Measurements from ENCODE around the gene CRELD2.

CRELD2 gene

DNA sequence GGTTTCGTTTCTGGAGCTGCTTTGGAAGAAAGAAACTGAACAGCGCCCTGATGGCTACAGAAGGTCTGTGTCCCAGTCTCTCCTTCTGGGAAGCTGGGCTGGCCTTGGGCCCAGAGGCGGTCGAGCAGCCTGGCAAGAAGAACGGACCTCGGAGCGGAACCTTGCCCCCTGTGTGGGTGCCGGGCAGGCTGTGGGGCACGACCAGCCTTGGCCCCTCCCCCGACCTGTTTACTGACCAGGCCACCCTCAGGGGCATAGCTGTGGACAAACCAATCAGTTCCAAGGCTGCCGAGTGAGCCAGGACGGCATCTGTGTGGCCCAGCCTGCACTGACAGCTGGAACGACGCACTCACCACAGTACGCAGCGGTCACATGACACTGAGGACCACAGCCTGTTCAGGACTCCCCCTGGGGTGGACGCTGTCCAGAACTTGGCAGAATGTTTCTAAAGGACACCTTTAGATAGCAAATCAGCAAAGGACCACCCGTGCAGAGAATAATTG is 49.3 kb downstream of the CRELD2 start:
- DNase-seq (ENCODE audit: low read depth in 2 of 2), result no peak

DNA sequence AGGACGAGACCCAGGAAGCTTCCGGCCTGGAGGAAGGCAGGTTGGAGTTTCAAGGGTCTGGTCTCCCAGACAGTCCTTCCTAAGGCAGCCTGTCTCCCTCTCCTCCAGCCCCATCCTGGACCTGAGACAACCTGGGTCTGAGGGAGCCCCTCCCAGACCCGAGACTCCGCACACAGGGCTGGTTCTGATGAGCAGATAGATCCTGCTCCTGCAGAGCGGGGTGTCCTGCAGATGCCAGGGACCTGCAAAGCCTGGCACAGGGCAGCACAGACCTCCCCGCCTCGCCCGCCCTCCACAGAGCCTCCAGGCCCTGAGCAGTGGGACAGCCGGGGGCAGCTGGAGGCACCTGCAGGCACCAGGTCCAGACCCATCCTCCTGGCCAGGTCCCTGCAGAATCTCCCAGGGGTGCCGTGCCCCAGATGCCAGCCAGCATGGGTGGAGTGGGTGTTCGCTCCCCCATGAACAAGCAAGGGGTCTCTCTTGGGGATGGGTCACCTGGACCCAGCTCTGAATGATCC is 49.9 kb downstream of the CRELD2 start:
- no peak for DNase-seq (ENCODE audit: low read depth in 2 of 2)

DNA sequence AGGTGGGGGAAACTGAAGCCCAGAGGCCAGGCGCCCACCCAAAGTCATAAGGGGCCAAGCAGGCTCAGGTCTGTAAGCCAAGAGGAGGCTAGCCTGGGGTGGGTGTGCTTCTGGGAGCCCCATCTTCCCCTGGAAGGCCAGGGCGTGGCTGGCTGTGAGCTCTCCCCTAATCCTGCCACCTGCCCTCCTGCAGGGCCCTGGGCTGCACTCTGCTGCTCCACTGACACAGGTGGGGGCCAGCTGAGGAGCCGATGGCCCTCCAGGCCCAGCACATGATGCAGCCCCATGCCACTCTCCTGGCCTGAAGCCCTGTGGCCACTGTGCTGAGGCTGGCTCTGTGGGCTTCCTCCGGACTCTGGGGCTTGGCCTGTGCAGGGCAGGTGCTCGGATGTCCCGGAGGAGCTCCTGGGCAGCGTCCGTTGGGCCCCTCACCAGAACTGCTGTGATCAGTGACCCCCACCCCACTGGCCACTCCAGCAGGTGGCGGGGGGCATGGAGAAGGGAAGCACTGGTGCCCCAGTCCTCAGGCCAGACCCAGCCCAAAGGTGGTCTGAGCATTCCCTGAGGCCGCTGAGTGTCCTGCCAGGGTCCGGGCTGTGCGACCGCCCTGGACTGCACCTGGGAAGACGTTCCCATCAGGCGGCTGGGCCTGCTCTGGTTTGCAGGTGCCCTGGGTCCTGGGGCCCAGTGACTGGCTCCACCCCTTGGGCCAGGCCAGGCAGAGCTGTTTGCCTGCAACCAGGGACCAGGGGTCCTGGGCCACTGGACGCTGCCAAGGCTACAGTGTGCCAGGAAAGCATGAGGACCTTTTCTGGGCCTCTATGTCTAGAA is 50.6 kb downstream of the CRELD2 start:
- no peak for DNase-seq (ENCODE audit: low read depth in 2 of 2)

DNA sequence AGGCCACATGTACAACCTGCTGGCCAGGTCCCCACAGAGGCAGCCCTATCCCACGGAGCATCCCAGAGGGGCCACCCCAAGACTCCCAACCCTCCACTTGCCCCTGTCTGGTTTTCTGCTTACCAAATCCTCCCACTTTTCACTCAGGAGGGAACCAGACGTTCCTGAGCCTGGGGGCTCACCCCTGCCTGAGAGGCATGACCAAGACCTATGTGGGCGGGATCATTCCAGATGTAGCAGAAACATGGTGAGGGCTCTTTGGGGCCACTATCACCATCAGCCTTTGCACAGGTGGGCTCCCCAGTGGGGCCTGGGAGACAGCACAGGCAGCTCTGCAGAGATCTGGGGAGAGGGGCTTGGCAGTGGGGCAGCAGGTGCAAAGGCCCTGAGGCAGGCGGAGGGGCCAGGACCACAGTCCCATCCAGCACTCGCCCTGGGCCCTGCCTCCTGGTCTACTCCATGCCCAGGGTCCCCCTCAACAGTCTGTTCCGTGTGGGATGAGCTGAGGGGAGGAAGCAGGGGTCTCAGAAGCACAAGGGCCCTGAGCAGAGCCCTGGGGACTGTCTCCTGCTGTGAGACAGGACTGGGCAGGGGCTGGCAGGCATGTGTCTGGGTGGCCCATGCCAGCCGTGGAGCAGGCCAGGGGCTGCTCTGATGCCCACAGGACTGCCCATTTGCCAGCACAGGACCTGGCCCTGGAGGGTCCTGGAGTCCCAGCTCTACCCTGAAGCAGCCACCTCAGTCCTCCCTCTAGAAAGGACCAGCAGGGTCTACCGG is 51.5 kb downstream of the CRELD2 start:
- DNase-seq (ENCODE audit: low read depth in 2 of 2), result no peak

DNA sequence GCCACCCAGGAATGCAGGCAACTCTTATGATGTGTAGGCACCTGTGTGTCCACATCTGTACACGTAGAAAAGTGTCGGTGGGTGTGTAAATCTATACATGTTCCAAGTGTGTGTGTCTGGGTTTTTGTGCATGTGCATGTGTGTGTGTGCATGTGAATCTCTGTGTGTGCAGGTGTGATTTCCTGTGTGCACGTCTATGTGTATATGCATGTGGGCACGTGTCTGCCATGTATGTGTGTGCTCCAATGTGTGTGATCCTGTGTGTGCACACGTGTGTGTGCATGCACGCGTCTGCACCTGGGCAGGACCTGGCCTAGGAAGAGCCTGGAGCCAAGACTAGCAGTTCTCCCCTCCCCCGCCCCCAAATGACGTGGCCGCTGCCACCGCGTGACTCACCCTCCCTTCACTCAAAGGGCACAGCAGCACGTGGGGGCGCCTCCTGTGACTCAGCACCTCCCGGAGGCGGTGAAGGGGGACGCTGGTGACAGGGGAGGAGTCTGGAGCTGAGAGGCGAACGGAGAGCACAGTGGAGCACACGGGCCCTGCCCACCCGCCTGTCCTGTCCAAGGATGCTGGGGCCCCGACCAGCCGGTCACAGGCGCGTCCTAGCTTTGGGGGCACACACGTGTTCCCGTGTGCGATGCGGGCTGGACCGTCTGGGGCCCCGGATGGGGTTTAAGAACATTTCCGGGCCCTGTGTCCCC is 52.2 kb downstream of the CRELD2 start:
- DNase-seq (ENCODE audit: low read depth in 2 of 2), result peak; percentile 83 to 87

DNA sequence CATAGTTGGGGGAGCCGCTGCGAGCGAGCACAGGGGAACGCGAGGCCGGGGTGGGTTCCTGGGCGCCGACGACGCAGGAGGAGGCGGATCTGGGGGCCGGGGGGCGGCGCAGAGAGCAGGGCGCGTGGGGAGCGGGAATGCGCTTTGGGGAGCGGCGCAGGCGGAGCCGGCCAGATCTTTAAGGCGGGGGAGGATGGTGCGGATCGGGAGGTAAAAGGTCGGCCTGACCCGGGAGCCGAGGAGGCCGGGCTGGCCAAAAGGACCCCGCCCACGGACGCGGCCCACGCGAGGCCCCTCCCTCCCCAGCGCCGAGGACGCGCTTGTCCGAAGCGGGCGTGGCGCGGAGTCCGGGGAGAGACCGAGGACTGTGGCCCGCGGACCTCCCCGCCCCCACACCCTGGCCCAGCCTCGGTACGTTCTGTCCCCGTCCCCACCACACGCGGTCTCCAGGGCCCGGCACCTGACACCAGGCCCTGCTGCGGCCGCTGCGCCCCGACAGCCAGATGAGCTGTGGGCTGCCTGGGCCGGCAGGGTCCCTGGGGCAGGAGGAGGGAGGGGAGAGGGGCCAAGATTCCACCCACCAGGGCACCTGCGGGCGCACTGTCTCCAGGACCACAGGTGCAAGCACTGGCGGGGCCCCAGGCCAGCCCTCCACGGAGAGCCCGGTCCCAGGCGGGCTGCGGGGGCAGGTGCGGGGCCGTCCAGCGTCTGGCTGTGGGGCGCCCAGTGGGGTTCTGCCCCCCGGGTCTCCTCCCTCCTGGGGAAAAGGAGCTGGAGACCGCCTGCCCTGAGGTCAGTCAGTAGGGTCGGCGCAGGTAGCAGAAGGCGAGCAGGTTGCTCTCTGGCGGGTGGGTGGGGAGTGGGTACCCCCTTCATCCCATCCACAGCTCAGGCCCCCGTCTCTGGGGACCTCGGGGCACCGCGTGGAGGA is 53.1 kb downstream of the CRELD2 start:
- no peak for DNase-seq (ENCODE audit: low read depth in 2 of 2)

DNA sequence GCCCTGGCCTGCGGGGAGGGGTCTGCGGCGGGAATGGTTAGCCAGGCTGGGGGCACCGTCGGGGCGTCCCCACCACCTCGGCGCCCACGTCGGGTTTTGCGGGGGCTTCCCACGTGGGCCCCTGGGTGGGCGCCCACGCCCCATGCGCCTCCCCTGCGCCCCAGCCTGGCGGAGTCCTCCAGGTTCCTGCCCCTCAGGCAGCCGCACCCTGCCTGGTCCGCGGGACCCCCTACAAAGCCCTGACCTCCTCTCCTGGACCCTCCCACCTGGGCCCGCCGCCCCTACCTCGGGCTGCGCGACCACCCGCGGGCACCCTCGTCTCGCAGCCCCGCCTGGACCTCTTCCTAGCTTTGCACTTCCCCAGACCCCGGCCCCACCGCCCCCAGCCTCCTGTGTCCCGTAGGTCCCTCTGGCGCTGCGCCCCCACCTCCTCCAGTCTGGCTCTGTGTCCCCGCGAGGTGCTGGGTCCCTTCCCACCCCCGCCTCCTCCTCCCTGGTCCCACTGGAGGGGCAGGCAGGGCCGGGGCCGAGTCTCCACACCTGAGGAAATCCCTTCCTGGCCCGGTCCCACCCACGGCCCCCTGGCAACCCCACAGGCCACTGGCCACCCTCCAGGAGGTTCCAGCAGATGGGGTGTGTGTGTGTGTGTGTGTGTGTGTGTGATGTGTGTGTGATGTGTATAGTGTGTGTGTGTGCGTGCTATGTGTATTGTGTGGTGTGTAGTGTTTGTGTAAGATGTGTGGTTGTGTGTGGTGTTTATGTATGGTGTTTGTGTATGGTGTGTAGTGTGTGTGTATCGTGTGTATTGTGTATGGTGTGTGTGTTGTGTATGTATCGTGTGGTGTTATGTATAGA is 54.0 kb downstream of the CRELD2 start:
- DNase-seq (ENCODE audit: low read depth in 2 of 2), result no peak

DNA sequence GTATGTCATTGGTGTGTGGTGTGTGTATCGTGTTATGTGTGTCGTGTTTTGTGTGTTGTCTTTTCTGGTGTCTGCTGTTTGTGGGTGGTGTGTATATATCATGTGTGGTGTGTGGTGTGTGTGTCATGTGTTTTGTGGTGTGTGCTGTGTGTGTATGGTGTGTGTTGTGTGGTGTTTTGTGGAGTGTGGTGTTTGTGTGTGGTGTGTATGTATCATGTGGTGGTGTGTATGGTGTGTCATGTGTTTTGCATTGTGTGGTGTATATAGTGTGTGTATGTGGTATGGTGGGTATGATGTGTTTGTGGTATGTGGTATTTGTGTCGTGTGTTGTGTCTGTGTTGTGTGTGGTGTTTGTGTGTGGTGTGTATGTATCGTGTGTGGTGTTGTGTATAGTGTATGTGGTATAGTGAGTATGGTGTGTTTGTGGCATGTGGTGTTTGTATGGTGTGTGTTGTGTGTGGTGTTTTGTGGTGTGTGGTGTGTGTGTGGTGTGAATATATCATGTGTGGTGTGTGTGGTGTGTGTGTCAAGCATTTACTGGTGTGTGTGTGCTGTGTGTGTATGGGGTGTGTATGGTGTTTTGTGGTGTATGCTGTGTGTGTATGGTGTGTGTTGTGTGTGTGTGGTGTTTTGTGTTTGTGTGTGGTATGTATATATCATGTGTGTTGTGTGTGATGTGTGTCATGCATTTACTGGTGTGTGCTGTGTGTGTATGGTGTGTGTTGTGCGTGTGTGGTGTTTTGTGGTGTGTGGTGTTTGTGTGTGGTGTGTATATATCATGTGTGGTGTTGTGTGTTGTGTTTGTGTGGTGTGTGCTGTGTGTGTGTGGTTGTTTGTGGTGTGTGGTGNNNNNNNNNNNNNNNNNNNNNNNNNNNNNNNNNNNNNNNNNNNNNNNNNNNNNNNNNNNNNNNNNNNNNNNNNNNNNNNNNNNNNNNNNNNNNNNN is 54.9 kb downstream of the CRELD2 start:
- DNase-seq (ENCODE audit: low read depth in 2 of 2), result no peak

DNA sequence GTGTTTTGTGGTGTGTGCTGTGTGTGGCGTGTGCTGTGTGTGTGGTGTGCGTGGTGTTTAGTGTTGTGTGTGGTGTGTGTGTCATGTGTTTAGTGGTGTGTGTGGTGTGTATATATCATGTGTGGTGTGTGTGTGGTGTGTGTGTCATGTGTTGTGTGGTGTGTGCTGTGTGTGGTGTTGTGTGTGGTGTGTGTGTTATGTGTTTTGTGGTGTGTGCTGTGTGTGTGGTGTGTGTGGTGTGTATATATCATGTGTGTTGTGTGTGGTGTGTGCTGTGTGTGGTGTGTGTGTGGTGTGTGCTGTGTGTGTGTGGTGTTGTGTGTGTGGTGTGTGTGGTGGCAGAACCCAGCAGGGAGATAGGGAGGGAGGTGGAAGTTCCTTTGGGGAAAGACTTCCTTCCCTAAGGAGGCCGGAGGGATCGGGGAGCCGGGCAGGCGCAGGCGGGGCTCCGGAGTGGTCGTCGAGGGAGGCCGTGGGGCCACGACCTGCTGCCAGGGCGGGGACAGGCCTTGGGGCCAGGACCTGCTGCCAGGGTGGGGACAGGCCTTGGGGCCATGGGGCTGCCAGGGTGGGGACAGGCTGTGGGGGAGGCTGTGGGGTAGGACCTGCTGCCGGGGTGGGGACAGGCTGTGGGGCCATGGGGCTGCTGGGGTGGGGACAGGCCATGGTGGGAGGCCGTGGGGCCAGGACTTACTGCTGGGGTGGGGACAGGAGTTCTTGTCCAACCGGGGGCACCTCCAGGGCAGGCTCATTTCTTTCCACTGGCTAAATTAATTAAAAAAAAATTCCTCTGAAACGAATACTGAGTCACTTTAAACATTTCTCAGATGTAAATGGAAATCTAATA is 57.3 kb downstream of the CRELD2 start:
- no peak for DNase-seq (ENCODE audit: low read depth in 2 of 2)

DNA sequence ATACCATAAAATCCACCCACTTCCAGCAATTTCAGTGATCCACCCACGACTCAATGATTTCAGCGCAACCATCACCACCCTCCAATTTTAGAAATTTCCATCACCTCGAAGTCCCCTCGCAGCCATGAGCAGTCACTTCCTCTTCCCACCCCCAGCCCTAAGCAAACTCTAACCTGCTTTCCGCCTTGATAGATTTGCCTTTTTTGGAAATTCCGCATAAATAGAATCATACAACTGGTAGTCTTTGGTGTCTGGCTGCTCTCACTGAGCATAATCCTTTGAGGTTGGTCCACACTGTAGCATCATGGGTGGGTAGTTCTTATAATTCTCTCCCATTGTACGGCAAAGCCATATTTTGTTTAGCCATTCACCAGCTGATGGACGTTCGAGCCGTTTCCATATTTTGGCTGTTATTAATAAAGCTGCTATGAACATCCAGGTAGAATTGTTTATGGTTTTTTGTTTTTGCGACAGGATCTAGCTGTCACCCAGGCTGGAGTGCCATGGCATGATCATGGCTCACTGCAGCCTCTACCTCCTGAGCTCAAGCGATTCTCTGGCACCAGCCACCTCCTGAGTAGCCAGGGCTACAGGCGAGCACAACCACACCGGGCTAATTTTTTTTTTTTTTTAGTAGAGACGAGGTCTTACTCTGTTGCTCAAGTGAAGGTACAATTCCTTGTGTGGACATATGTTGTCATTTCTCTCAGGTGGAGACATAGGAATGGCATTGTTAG is 58.2 kb downstream of the CRELD2 start:
- DNase-seq (ENCODE audit: low read depth in 2 of 2), result no peak

Data from fibroblast of skin of left quadriceps (primary cell).